BLaER1 treated with 17β-estradiol and CSF1 and Interleukin-3, amounts not matched to agents 10 nM and 100 nM (cell line): ENCODE results near the gene SIDT1.

ENCODE experiments used
- H3K27ac ChIP-seq, 11 experiments: shearing (Covaris generic); formaldehyde crosslinking; 2 replicates each; pipeline ENCODE4 v1.8.1; 2022
- H3K27me3 ChIP-seq, 11 experiments: shearing (Covaris generic); formaldehyde crosslinking; 2 replicates each; pipeline ENCODE4 v1.8.1; 2022
- H3K36me3 ChIP-seq, 11 experiments: shearing (Covaris generic); formaldehyde crosslinking; 2 replicates each; pipeline ENCODE4 v1.8.1; 2022
- H3K4me1 ChIP-seq, 10 experiments: shearing (Covaris generic); formaldehyde crosslinking; 2 replicates each; pipeline ENCODE4 v1.8.1; 2022
- H3K4me2 ChIP-seq, 11 experiments: shearing (Covaris generic); formaldehyde crosslinking; 2 replicates each; pipeline ENCODE4 v1.8.1; 2022
- H3K4me3 ChIP-seq, 10 experiments: shearing (Covaris generic); formaldehyde crosslinking; 2 replicates each; pipeline ENCODE4 v1.8.1; 2022
- H3K9ac ChIP-seq, 11 experiments: shearing (Covaris generic); formaldehyde crosslinking; 2 replicates each; pipeline ENCODE4 v1.8.1; 2022
- H3K9me3 ChIP-seq, 11 experiments: shearing (Covaris generic); formaldehyde crosslinking; replicated peaks in 1 of 11; 2 replicates each; pipeline ENCODE4 v1.8.1; 2022
- H4K20me1 ChIP-seq, 11 experiments: shearing (Covaris generic); formaldehyde crosslinking; 2 replicates each; pipeline ENCODE4 v1.8.1; 2022
- Cebpa-rat ChIP-seq, 11 experiments: shearing (Covaris generic); IDR thresholded peaks; 2 replicates each; pipeline ENCODE4 v1.8.1; 2022

Gene SIDT1

DNA sequence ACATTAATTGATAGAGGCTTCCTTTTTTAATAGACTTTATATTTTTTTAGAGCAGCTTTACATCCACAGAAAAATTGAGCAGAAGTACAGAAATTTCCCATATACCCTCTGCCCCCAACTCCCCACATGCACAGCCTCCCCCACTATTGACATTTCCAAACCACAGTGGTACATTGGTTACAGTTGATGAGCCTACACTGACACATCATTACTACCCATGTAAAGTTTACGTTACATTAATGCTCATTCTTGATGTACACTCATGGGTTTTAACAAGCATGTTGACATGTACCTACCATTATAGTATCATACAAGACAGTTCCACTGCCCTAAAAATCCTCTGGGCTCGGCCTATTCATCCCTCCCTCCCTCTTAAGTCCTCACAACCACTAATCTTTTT, 85.4 kb downstream of the SIDT1 start:
- H3K36me3 ChIP-seq = no peaks in the 10 kb centered on the region
- no peak overlapping the region for H3K4me3 ChIP-seq
- H3K4me2 ChIP-seq = no peak overlapping the region
- no peaks in the 10 kb centered on the region for H3K27me3 ChIP-seq
- H3K27ac ChIP-seq = no peak overlapping the region
- no peaks in the 10 kb centered on the region for H4K20me1 ChIP-seq
- no peak overlapping the region for H3K9ac ChIP-seq
- no peaks in the 10 kb centered on the region for H3K9me3 ChIP-seq
- peaks cover 0 to 11% (median 8%) of the 10 kb centered on the region in 10 experiments; a peak in 15 of 20 replicates for H3K4me1 ChIP-seq
- TF ChIP-seq Cebpa-rat (IDR thresholded peaks at IDR 0.05) = no peak

DNA sequence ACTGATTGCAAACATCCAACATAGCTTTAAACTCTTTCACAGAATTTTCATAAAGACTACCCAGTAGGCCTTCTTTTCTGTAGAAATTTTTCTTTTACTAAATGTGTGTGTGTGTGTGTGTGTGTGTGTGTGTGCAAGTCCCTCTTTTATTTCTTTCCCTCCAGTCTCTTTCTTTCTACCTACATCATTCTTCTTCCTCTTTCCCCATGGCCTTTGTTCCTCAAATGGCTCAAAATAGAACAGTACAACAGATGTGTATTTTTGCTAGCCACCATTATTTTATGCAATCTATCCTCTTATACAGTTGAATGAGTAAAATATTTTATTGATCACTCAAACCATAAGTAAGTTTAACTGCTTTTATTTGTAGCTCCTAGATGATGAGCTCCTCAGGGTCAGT, 87.7 kb downstream of the SIDT1 start:
- Histone ChIP-seq H3K9ac (no peak overlapping the region), H3K27me3 (no peaks in the 10 kb centered on the region), H3K4me2 (peak overlapping the region in 8 of 11 experiments; percentile 12 to 75 (median 58); a peak in 15 of 22 replicates), H3K36me3 (no peaks in the 10 kb centered on the region), H3K27ac (peak overlapping the region in 4 of 11 experiments; percentile 13 to 30 (median 22); a peak in 2 of 22 replicates), H3K4me1 (peaks cover 0 to 11% (median 8%) of the 10 kb centered on the region in 10 experiments; a peak in 15 of 20 replicates), H3K9me3 (no peaks in the 10 kb centered on the region), H3K4me3 (no peak overlapping the region), H4K20me1 (no peaks in the 10 kb centered on the region)
- TF ChIP-seq Cebpa-rat (IDR thresholded peaks at IDR 0.05) = no peak

DNA sequence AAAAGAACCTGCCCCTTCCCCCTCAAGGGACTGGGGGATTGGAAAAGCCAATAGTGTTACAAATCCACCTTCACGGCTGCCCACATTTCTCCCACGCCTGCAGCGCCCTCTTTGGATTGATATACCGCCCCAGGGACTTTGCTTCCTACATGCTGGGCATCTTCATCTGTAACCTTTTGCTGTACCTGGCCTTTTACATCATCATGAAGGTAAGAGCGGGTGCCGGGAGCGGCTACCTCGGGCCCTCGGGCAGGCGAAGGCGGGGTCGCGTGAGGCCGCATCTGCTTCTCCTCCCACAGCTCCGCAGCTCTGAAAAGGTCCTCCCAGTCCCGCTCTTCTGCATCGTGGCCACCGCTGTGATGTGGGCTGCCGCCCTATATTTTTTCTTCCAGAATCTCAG, 91.0 kb downstream of the SIDT1 start:
- Histone ChIP-seq H4K20me1 (no peaks in the 10 kb centered on the region), H3K4me2 (no peak overlapping the region), H3K27ac (no peak overlapping the region), H3K9ac (no peak overlapping the region), H3K27me3 (no peaks in the 10 kb centered on the region), H3K4me1 (peaks cover 0 to 24% (median 11%) of the 10 kb centered on the region in 10 experiments; a peak in 15 of 20 replicates), H3K36me3 (no peaks in the 10 kb centered on the region), H3K4me3 (no peak overlapping the region), H3K9me3 (no peaks in the 10 kb centered on the region)
- no peak for TF ChIP-seq Cebpa-rat (IDR thresholded peaks at IDR 0.05)

DNA sequence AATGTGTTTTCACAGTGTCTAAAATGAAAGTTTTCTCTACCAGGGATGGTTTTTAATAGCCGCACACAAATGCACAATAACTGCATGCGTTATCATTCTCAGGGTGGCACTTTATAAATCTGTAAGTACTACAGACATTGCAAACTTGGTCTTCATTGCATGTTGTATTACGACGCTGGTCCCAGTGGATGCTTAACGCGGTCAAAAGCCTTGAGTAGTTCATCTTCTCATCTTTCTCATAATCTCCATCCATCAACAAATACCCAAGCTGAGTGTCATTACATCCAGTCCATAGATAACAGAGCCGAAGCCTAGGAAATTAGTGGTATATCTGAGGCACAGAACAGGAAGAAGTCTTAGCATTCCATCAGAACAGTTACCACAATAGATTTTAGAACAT, 91.5 kb downstream of the SIDT1 start:
- Histone ChIP-seq H3K27ac (no peak overlapping the region), H3K4me2 (no peak overlapping the region), H3K9ac (no peak overlapping the region), H4K20me1 (no peaks in the 10 kb centered on the region), H3K9me3 (no peaks in the 10 kb centered on the region), H3K4me1 (peaks cover 0 to 24% (median 11%) of the 10 kb centered on the region in 10 experiments; a peak in 15 of 20 replicates), H3K36me3 (no peaks in the 10 kb centered on the region), H3K27me3 (no peaks in the 10 kb centered on the region), H3K4me3 (no peak overlapping the region)
- TF ChIP-seq Cebpa-rat (IDR thresholded peaks at IDR 0.05) = no peak

DNA sequence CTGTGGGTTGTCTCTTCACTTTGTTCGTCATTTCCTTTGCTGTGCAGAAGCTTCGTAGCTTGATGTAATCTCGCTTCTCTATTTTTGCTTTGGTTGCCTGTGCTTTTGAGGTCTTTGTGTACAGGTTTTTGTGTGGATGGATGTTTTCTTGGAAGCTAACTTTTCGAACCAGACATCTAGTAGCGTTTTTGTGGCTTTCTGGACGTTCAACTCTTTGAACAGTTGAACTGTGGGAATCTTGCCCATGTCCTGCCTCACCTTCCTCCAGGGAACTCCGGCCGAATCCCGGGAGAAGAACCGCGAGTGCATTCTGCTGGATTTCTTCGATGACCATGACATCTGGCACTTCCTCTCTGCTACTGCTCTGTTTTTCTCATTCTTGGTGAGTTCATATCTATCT, 93.5 kb downstream of the SIDT1 start:
- Histone ChIP-seq H4K20me1 (no peaks in the 10 kb centered on the region), H3K9me3 (no peaks in the 10 kb centered on the region), H3K4me2 (peak overlapping the region in 4 of 11 experiments; percentile 4 to 61 (median 30); a peak in 5 of 22 replicates), H3K9ac (no peak overlapping the region), H3K4me3 (no peak overlapping the region), H3K27ac (no peak overlapping the region), H3K36me3 (no peaks in the 10 kb centered on the region), H3K27me3 (no peaks in the 10 kb centered on the region), H3K4me1 (peaks cover 0 to 18% (median 3%) of the 10 kb centered on the region in 10 experiments; a peak in 9 of 20 replicates)
- no peak for TF ChIP-seq Cebpa-rat (IDR thresholded peaks at IDR 0.05)

DNA sequence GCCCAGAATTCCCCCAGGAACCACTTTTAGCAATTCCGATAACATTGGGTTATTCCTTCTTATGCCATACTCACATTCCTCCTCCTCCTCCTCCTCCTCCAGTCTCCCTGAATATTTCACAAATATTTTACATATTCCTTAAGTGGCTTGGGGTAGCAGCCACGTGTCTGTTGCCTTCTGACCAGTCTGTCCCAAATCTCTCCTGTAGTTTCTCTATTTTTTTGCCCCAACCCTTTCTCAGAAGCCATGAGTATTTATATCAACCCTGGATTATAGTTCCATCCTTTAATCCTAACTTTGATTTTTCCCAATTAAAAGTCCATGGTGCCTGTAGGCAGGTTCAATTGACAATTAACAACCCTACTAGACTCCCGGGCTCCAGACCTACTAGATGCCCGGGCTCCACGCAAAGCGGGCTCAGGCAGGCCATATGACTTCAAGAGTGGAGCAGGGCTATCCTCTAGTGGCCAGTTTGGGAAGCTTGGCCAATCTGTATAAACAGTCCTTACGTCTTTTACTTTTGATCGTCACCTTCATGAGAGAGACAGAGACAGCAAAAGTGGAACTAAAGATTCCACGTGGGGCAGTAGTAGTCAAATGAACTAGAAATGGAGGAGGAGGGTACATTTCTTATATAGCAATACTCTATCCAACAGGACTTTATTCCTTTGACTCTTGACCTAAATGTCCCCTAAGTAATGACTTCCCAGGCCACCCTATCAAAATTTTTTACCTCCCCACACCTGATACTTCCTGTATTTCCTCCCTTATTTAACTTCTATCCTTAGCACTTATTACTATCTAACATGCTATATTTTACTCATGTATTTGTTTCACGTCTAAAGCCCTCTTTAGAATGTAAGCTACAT, 94.4 kb downstream of the SIDT1 start:
- TF ChIP-seq Cebpa-rat (IDR thresholded peaks at IDR 0.05) = no peak
- no peaks in the 10 kb centered on the region for H3K27me3 ChIP-seq
- H4K20me1 ChIP-seq = no peaks in the 10 kb centered on the region
- H3K36me3 ChIP-seq = no peaks in the 10 kb centered on the region
- H3K4me3 ChIP-seq = no peak overlapping the region
- H3K27ac ChIP-seq = no peak overlapping the region
- H3K4me1 ChIP-seq = peaks cover 0 to 24% (median 4%) of the 10 kb centered on the region in 10 experiments; a peak in 9 of 20 replicates
- H3K9me3 ChIP-seq = no peaks in the 10 kb centered on the region
- peak overlapping the region in 3 of 11 experiments; percentile 18 to 61 (median 27); a peak in 3 of 22 replicates for H3K4me2 ChIP-seq
- no peak overlapping the region; a peak in 1 of 22 replicates for H3K9ac ChIP-seq

DNA sequence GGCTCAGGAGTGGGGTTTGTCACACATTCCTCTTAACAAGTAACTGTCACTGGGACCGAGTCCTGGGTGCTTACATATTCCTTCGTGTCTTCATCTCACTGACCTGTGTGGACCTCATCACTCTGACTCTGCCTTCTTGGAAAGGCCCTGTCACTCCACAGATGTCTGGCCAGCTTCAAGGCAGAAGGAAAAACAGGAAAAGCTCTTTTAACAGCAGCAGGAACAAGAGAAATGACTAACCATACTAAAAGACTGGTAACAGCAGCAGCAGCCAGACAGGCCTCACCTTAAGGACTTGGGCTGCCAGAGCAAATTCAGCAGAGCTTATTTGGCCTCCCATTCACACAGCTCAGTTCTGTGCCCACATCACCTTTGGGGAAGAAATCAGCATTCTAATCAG, 96.0 kb downstream of the SIDT1 start:
- Histone ChIP-seq H3K36me3 (no peaks in the 10 kb centered on the region), H3K9me3 (no peaks in the 10 kb centered on the region), H3K4me3 (no peak overlapping the region), H3K4me1 (peaks cover 0 to 24% (median 4%) of the 10 kb centered on the region in 10 experiments; a peak in 9 of 20 replicates), H3K27ac (no peak overlapping the region), H3K27me3 (no peaks in the 10 kb centered on the region), H3K9ac (no peak overlapping the region), H4K20me1 (no peaks in the 10 kb centered on the region), H3K4me2 (no peak overlapping the region)
- no peak for TF ChIP-seq Cebpa-rat (IDR thresholded peaks at IDR 0.05)

DNA sequence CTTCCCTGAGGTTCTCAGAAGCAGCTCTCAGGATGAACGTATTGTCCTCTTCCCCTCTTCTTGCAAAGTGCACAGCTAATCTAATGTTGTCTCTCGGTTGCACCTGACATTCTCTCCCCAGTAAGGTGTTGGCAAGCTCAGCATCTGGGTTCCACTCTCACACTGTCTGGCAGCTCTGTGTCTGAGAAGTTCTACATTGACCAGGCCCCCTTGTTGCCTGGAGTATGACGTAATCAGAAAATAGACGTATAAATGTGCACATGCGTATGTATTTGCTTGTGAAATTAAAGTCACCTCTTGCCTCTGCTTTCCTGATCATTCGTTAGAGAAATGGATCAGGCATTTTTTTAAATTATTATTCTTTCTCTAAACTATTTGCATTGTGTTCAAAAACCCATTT, 96.4 kb downstream of the SIDT1 start:
- H3K9ac ChIP-seq = no peak overlapping the region
- H3K27ac ChIP-seq = no peak overlapping the region
- no peak overlapping the region for H3K4me2 ChIP-seq
- no peak overlapping the region for H3K4me3 ChIP-seq
- H3K27me3 ChIP-seq = no peaks in the 10 kb centered on the region
- peaks cover 0 to 24% (median 4%) of the 10 kb centered on the region in 10 experiments; a peak in 9 of 20 replicates for H3K4me1 ChIP-seq
- H4K20me1 ChIP-seq = no peaks in the 10 kb centered on the region
- no peaks in the 10 kb centered on the region for H3K9me3 ChIP-seq
- peak in 1 of 11 experiments; percentile 50; a peak in 1 of 22 replicates for TF ChIP-seq Cebpa-rat (IDR thresholded peaks at IDR 0.05)
- H3K36me3 ChIP-seq = no peaks in the 10 kb centered on the region

DNA sequence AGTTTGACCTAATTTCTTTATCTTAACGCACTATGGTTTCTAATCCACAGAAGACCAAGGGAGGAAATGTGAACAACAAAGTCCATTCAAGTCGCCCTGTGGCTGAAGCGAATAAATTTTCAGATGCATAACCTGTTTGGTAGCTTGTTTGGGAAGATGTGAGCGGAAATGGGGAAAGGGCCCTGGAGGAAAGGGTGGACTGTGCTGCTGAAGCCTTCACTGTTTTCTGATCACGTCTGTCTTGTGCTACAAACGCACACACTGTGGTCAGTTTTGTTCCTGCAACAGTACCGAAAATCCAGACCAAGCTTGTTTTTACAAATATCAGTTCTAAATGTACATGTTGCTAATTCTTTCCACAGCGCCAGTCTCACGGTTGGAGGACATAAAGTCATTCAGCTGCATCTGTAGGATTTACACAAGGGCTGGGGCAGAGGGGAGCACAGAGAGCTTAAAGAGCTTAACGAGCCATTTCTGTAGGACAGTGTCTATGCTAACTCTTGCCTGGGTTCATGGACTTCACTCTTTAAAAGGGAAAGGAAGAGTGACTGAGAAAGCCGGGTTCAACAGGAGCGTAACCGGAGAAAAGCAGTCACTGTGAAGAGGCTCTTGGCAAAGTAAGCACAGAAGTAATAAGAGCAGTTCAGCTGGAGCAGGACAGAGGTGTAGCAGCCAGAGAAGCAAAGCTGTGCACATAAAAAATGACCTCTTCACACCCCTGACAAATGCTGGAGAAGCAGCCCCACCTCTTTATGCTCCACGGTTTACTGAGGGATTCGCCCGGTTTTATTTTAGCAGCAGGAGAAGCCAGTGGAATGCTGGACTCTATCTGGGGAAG, 97.4 kb downstream of the SIDT1 start:
- no peak overlapping the region for H3K4me3 ChIP-seq
- TF ChIP-seq Cebpa-rat (IDR thresholded peaks at IDR 0.05) = no peak
- no peak overlapping the region for H3K4me2 ChIP-seq
- H3K27ac ChIP-seq = no peak overlapping the region
- H3K27me3 ChIP-seq = no peaks in the 10 kb centered on the region
- peaks cover 0 to 24% (median 4%) of the 10 kb centered on the region in 10 experiments; a peak in 9 of 20 replicates for H3K4me1 ChIP-seq
- H3K9me3 ChIP-seq = no peaks in the 10 kb centered on the region
- no peaks in the 10 kb centered on the region for H3K36me3 ChIP-seq
- H3K9ac ChIP-seq = no peak overlapping the region
- no peaks in the 10 kb centered on the region for H4K20me1 ChIP-seq
